SIG-M5 treated with dmso at 0.1 percent for 504 hours (cell line): ENCODE results near the gene SLC35E1.

Source experiments
- DNase-seq: peaks from one replicate; lab custom pipeline; 2025; ENCODE audit not compliant: unreplicated experiment; lab: John Stamatoyannopoulos, UW

Gene SLC35E1

GRCh38 chr19:16584248-16585093, 12.3 kb upstream of the SLC35E1 start:
- peak; percentile 70 for DNase-seq

- no peak for DNase-seq
These were observed 10.5 kb upstream of the SLC35E1 start for GRCh38 chr19:16582486-16583261.

- no peak for DNase-seq
These were observed 9.7 kb upstream of the SLC35E1 start for GRCh38 chr19:16581971-16582343.

DNA sequence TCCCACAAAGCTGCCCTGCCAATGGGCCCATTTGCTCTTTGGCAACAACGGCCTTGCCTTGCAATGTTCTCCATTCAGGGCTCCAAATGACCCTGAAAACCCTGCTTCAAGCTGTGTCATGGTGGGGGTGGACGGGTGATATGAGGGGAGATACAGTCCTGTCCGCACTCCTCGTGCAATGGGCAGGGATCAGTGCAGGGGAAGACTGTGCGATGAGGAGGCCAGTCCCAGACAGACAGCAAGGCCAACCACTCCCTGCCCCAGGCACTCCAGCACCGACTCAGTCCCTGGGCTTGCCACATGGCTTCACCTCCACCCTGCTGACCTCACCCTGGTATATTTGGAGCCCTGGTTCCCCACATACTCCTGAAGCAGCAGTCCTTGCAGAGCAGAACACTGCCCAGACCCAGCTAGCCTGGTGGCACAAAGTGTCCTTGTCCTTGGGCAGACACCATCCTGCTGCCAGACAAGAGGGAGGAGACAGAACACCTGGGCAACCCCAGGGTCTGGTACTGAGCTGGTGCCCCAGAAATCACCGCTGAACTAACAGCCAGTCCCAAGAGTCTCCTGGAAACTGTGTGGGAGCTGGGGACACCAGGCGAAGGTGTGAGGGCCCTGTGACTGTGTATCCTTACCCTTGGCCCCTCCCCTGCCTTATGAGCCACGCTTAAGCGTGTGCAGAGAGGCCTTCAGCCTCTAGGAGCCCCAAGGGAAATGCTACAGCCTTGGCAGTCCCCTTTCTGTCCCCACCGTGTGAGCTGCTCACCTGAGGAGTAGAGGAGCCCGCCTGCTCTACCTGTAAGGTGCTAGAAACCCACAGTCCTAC, 9.1 kb upstream of the SLC35E1 start:
- DNase-seq: no peak

DNA sequence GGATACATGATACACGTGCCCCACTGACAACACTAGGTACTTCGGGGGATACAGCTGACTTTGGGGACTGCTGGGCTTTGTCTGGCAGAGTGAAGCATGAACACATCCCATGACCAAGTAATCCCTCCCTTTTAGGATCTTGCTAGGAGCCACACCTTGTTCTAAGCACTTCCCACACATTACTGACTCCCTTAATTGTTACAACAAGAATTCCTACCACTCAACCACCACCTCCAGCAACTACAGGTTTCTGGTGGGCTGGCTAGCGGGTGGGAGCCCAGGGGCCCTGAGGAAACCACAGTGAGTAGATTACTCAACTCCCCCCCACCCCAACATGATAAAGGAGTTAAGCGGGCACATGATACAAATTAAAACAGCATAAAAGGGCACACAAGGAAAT, 7.2 kb upstream of the SLC35E1 start:
- DNase-seq: no peak

DNA sequence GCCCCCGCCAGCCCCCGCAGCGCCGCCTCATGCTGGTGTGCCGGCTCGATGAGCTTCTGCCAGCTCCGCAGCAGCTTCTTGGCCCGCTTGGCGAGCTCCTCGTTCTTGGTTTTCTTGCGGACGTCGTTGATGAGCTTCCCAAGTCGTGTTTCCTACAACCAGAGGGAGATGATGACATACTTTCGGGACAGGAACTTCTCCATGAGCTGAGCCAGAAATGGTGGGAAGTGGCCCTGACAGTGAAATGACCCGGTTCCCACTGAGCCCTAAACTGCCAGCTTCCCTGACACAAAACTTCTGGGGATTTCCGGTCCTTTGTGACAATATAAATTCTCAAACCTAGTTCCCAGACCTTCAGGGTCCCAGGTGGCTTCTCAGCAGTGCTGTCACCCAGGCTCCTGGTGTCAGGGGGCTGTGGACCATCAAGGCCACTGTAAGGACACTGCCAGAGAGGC, 5.3 kb upstream of the SLC35E1 start:
- DNase-seq: no peak

- no peak for DNase-seq
These were observed 4.7 kb upstream of the SLC35E1 start for GRCh38 chr19:16576690-16577530.

DNA sequence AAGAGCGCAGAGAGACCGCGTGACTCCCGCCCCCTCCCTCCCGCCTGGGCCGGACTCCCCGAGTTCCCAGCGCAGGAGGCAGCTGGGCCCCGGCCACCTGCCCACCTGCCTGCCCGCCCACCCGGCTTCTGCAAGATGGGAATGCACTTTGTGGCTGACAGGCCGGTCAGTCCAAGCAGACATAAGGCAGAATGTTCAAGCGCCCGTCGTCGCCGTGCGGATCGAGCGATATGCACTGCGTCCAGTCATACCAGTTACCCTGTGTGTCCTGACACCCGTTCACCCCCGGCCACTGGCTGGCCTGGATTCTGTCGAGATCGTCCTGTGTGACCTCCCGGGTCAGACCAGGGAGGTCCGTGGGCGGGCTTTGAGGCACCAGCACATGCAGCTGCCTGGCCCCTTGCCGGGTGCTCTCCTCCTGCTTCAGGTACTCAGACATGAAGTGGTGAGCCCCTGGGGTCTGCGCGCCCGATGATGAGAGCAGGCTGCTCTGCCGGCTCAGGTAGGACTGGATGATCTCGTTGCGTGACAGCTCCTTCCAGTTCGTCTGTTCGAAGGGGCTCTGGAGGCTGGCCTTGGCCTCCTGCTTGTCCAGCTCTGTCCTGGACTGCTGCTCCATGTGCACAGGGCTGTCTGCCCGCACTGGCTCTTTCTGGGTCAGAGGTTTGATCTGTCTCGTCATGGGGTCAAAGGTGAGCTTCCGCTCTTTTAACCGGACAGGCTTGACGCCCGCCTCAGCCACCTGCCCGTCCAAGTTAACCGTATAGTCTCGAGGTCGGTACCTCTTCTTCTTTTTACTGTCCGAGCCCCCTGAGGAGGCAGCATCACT, 3.9 kb upstream of the SLC35E1 start:
- DNase-seq: no peak

GRCh38 chr19:16575282-16575681, 3.1 kb upstream of the SLC35E1 start:
- no peak for DNase-seq

DNA sequence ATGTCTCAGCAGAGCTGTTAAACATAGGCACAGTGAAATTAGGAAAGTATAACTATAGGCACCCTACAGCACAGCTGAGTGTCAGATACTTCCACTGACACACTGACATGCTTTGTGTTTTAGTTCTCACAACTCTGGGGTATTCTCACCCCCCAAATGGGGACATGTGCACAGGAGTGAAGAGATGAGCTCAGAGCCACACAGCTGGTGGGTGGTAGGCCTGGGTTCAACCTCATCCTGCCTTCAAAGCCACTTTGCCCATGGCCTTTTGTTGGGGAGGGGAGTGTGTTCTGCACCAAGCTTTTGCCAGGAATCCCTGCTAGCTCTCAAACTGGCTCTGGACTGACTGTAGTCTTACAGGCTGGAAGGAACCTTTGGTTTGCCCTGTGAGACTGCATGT, 1.7 kb upstream of the SLC35E1 start:
- DNase-seq: no peak

GRCh38 chr19:16573296-16573695, 1.1 kb upstream of the SLC35E1 start:
- no peak for DNase-seq

DNA sequence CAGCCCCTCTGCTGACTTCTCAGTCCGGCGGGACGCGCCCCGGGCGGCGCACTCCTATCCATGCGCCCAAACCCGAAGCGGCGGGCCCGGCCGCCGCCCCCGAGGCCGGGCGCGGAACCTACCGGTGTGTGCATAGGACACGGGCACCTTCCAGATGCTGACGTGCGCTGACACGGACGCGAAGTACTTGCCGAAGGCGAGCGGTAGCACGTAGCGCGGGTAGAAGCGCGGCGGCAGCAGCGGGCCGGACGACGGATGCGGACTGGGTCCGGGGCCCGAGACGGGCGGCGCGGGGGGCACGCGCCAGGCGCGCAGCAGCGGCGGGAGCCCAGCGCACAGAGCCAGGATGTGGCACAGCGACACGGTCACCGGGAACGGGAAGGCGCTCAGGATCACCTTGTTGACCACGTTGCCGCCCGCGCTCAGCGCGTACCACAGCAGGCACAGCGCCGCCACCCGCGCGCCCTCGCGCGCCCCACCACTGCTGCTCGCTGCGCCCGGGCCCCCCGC, 338 bp downstream of the SLC35E1 start:
- DNase-seq: no peak

DNA sequence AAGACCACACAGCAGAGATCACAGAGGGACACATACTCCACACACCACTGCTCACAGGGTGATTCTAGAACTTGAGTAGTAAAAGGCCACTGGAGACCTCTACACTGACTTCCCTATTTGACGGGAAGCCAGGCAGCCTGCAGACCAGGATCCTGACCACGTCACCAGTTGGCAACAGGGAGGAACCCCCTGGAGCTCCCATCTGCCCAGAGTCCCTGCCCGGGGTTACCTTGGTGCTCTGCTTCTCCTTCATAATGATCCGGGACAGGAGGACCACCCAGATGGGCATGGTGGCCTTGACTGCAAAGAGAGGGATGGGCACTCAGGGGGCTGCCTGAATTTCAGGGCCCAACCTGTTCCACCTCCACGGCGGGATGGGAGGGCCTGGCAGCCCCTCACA, 932 bp downstream of the SLC35E1 start:
- peak; percentile 65 for DNase-seq

- DNase-seq: peak; percentile 36
These were observed 2.5 kb downstream of the SLC35E1 start for GRCh38 chr19:16569609-16570320.

GRCh38 chr19:16566702-16567101, 5.5 kb downstream of the SLC35E1 start:
- no peak for DNase-seq

DNA sequence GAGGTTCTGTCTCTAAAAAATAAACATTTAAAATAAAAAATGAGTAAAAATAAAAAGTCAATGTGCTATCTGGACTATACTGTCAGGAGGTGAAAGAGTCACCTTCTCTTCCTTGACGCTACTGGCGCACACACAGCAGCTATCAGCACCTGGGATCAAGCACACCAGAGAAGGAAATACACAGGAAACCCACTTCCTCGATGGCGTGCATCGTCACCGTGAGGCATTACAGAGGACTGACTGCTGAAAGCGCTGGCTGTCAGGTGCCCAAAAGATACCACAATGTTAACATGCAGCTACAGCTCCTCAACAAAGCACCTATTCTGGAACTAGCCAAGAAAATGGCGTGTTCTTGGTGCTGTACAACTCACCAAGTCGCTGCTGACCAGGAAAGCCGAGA, 6.1 kb downstream of the SLC35E1 start:
- no peak for DNase-seq

- peak; percentile 21 for DNase-seq
These were observed 7.4 kb downstream of the SLC35E1 start for GRCh38 chr19:16564842-16565241.

- no peak for DNase-seq
These were observed 9.6 kb downstream of the SLC35E1 start for GRCh38 chr19:16562608-16563025.

DNA sequence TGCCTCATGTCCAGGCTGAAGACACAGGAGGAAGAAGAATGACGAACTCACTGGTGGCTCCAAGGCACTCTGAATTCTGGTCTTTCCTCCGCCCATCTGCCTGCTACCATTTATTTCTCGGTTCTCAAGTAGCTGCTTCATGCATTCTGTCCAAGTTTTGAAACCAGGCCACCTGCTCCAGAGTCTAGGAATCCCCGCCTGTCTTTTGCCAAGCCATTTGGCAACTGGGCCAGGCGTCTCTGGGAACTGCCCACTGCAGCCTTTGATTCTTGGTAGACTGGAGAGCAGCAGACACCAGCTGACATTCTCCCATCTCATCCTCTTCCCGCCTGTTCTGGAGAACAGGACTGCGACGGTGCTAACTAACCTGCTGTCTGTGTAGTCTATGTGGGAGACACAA, 10.8 kb downstream of the SLC35E1 start:
- DNase-seq: no peak
